Suprapubic skin (tissue), 3 donors: ENCODE measurements around the gene SHBG.
A peak's percentile ranks its signal among the peaks of the same experiment; 100 is the strongest.

Experiments used
- EP300 ChIP-seq: sonication (generic); formaldehyde crosslinking; IDR thresholded peaks from one replicate; pipeline ENCODE4 v1.6.1; 2017; ENCODE audit warnings: antibody characterized with exemption
- POLR2A ChIP-seq, 2 donors: fragments of 450-650 bp; IDR thresholded peaks; one replicate each; pipeline ENCODE4 v1.6.1; 2017; ENCODE audit warnings: antibody characterized with exemption in 2 of 2, mild to moderate bottlenecking in 2 of 2, moderate library complexity in 2 of 2
- TF ChIP-seq, protein P1 (sequence below), 2 donors: fragments of 200-600 bp in 1 of 2; fragments of 450-650 bp in 1 of 2; sonication (generic) in 1 of 2; IDR thresholded peaks; one replicate each; pipeline ENCODE4 v1.5.1; 2016 to 2019; ENCODE audit warnings: antibody characterized with exemption in 2 of 2, mild to moderate bottlenecking in 1 of 2, moderate library complexity in 1 of 2

DNA sequence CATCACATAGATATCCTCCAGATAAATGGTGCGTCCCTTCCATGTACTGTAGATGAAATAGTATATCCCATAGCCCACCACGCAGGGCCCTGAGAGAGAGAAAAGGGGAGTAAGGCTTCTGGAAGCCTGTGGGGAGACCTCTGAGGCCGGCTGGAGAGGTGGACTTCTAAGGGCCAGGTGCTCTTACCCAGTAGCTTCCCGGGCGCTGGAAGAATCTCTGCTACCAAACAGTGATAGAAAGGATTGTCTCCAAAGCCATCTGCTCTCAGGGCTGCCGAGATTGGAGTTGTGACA, 3.0 kb upstream of the SHBG start:
- TF ChIP-seq, protein P1, sequence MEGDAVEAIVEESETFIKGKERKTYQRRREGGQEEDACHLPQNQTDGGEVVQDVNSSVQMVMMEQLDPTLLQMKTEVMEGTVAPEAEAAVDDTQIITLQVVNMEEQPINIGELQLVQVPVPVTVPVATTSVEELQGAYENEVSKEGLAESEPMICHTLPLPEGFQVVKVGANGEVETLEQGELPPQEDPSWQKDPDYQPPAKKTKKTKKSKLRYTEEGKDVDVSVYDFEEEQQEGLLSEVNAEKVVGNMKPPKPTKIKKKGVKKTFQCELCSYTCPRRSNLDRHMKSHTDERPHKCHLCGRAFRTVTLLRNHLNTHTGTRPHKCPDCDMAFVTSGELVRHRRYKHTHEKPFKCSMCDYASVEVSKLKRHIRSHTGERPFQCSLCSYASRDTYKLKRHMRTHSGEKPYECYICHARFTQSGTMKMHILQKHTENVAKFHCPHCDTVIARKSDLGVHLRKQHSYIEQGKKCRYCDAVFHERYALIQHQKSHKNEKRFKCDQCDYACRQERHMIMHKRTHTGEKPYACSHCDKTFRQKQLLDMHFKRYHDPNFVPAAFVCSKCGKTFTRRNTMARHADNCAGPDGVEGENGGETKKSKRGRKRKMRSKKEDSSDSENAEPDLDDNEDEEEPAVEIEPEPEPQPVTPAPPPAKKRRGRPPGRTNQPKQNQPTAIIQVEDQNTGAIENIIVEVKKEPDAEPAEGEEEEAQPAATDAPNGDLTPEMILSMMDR (IDR thresholded peaks at IDR 0.05), result no peak
- TF ChIP-seq EP300, result no peak
- peak in 1 of 2 donors; percentile 12 for TF ChIP-seq POLR2A (IDR thresholded peaks at IDR 0.05)
